ENCODE data around the gene GDAP1L1.
"Not testable (repeated sequence)": the region's sequence is repeated elsewhere in the genome, so short reads cannot be mapped to it uniquely, and the experiment has no call there.

Gene GDAP1L1

GRCh38 chr20:44234566-44235317, 12.4 kb upstream of the GDAP1L1 start:
- TF ChIP-seq CTCF (conservative IDR thresholded peaks at IDR 0.05; ENCODE audit: control insufficient read depth, insufficient read depth, low read depth, low read length) = no peak

GRCh38 chr20:44235702-44236101, 11.4 kb upstream of the GDAP1L1 start:
- no peak for TF ChIP-seq CTCF (conservative IDR thresholded peaks at IDR 0.05; ENCODE audit: control insufficient read depth, insufficient read depth, low read depth, low read length)
- no peak overlapping the region for H3K4me3 ChIP-seq (ENCODE audit: control insufficient read depth, low read depth, low read length)
- DNase-seq (ENCODE audit: low read depth) = no peak

More at GRCh38 chr20:44234566-44235317, 12.4 kb upstream of the GDAP1L1 start:
- no peak overlapping the region for H3K4me3 ChIP-seq (ENCODE audit: control insufficient read depth, low read depth, low read length)
- DNase-seq (ENCODE audit: low read depth) = no peak

- DNase-seq (ENCODE audit: low read depth); H3K4me3 ChIP-seq (ENCODE audit: control insufficient read depth, low read depth, low read length): not testable (repeated sequence)
Measured at GRCh38 chr20:44236840-44237239, 10.3 kb upstream of the GDAP1L1 start.

GRCh38 chr20:44241796-44242195, 5.3 kb upstream of the GDAP1L1 start:
- no peak for DNase-seq (ENCODE audit: low read depth)
- TF ChIP-seq CTCF (conservative IDR thresholded peaks at IDR 0.05; ENCODE audit: control insufficient read depth, insufficient read depth, low read depth, low read length) = no peak
- no peak overlapping the region for H3K4me3 ChIP-seq (ENCODE audit: control insufficient read depth, low read depth, low read length)

GRCh38 chr20:44245977-44246376, 1.1 kb upstream of the GDAP1L1 start:
- H3K4me3 ChIP-seq (ENCODE audit: control insufficient read depth, low read depth, low read length) = no peak overlapping the region
- no peak for TF ChIP-seq CTCF (conservative IDR thresholded peaks at IDR 0.05; ENCODE audit: control insufficient read depth, insufficient read depth, low read depth, low read length)

GRCh38 chr20:44247586-44248409, 690 bp downstream of the GDAP1L1 start:
- peak; percentile 22 for DNase-seq (ENCODE audit: low read depth)
- H3K4me3 ChIP-seq (ENCODE audit: control insufficient read depth, low read depth, low read length) = no peak overlapping the region
- peak; percentile 41 for TF ChIP-seq CTCF (conservative IDR thresholded peaks at IDR 0.05; ENCODE audit: control insufficient read depth, insufficient read depth, low read depth, low read length)

More at GRCh38 chr20:44245977-44246376, 1.1 kb upstream of the GDAP1L1 start:
- no peak for DNase-seq (ENCODE audit: low read depth)

- DNase-seq (ENCODE audit: low read depth) = no peak
- no peak for TF ChIP-seq CTCF (conservative IDR thresholded peaks at IDR 0.05; ENCODE audit: control insufficient read depth, insufficient read depth, low read depth, low read length)
- no peak overlapping the region for H3K4me3 ChIP-seq (ENCODE audit: control insufficient read depth, low read depth, low read length)
Measured at GRCh38 chr20:44248410-44248759, 1.3 kb downstream of the GDAP1L1 start.

Data from fibroblast of mammary gland (primary cell).